CD4-positive, alpha-beta T cell treated with Interleukin-17A for 4 hours (primary cell): Measurements from ENCODE around the gene SKIL.
A peak's percentile ranks its signal among the peaks of the same experiment; 100 is the strongest.

Experiments
- DNase-seq: peaks from one replicate; pipeline ENCODE4 v3.0.0-alpha.2; 2020; ENCODE audit warnings: mixed read lengths

Gene SKIL

GRCh38 chr3:170413291-170413690, 55.8 kb downstream of the SKIL start:
- no peak for DNase-seq

GRCh38 chr3:170414202-170414663, 56.7 kb downstream of the SKIL start:
- DNase-seq, result peak; percentile 44

GRCh38 chr3:170417090-170417489, 59.6 kb downstream of the SKIL start:
- DNase-seq, result no peak

GRCh38 chr3:170418422-170419398, 61.2 kb downstream of the SKIL start, which contains the start of gene CLDN11:
Gene CLDN11 (plus strand): TSS chr3:170418868. CDS start chr3:170419067, 199 bp downstream.
- no peak for DNase-seq

GRCh38 chr3:170419557-170420087, 62.1 kb downstream of the SKIL start:
- peak; percentile 7 for DNase-seq

- no peak for DNase-seq
These were observed 62.8 kb downstream of the SKIL start for GRCh38 chr3:170420307-170420821.

- no peak for DNase-seq
These were observed 63.7 kb downstream of the SKIL start for GRCh38 chr3:170421111-170421641.

GRCh38 chr3:170421758-170422157, 64.2 kb downstream of the SKIL start:
- DNase-seq, result no peak

- DNase-seq, result no peak
These were observed 65.6 kb downstream of the SKIL start for GRCh38 chr3:170423001-170423615.

GRCh38 chr3:170424879-170425278, 67.4 kb downstream of the SKIL start:
- no peak for DNase-seq

- no peak for DNase-seq
These were observed 68.2 kb downstream of the SKIL start for GRCh38 chr3:170425491-170426239.

- DNase-seq, result no peak
These were observed 68.8 kb downstream of the SKIL start for GRCh38 chr3:170426240-170426797.

GRCh38 chr3:170428095-170428494, 70.6 kb downstream of the SKIL start:
- no peak for DNase-seq

GRCh38 chr3:170429050-170429449, 71.5 kb downstream of the SKIL start:
- no peak for DNase-seq

- DNase-seq, result no peak
These were observed 73.5 kb downstream of the SKIL start for GRCh38 chr3:170431054-170431453.

GRCh38 chr3:170432416-170432815, 74.9 kb downstream of the SKIL start:
- no peak for DNase-seq

- DNase-seq, result no peak
These were observed 79.2 kb downstream of the SKIL start for GRCh38 chr3:170436697-170437096.

GRCh38 chr3:170437176-170437575, 79.7 kb downstream of the SKIL start:
- no peak for DNase-seq

GRCh38 chr3:170437696-170438407, 80.3 kb downstream of the SKIL start:
- DNase-seq, result no peak

GRCh38 chr3:170438836-170439235, 81.3 kb downstream of the SKIL start:
- no peak for DNase-seq

GRCh38 chr3:170440344-170440743, 82.8 kb downstream of the SKIL start:
- DNase-seq, result no peak
